Thoracic aorta (tissue), 2 donors: ENCODE results near the gene CDK5R1. TPM values are rescaled to one million over a fixed set of nuclear protein-coding genes. Genes with fewer than 3 reads are reported as not detected.

Source experiments
- ATAC-seq: fragments of 150-250 bp; one replicate; pipeline ENCODE4 v1.8.0; 2017; ENCODE audit warnings: low read depth; ENCODE audit not compliant: insufficient number of reproducible peaks, low FRiP score
- DNase-seq: peaks from one replicate; pipeline ENCODE4 v3.0.0-alpha.2; 2020; ENCODE audit warnings: low spot score
- H3K27ac ChIP-seq, 2 donors: fragments of 200-600 bp; sonication (generic); 1 replicate in 1 of 2; 2 replicates in 1 of 2; pipeline ENCODE4 v1.5.1; 2016; ENCODE audit warnings: mild to moderate bottlenecking in 2 of 2, moderate library complexity in 2 of 2
- H3K27me3 ChIP-seq: fragments of 200-600 bp; sonication (generic); replicated peaks from 2 replicates; pipeline ENCODE4 v1.6.0; 2016; ENCODE audit warnings: mild to moderate bottlenecking; ENCODE audit not compliant: insufficient read depth
- H3K36me3 ChIP-seq: fragments of 200-600 bp; sonication (generic); one replicate; pipeline ENCODE4 v1.5.1; 2016
- H3K4me1 ChIP-seq, 2 donors: fragments of 200-600 bp; sonication (generic); 1 replicate in 1 of 2; 2 replicates in 1 of 2; pipeline versions ENCODE4 v1.5.1 to v1.6.0; 2016; ENCODE audit warnings: low read depth in 2 of 2, mild to moderate bottlenecking in 1 of 2; ENCODE audit not compliant: control insufficient read depth in 1 of 2
- H3K4me3 ChIP-seq: fragments of 200-600 bp; sonication (generic); 2 replicates; pipeline ENCODE4 v1.5.1; 2016; ENCODE audit warnings: mild to moderate bottlenecking
- H3K9me3 ChIP-seq: fragments of 200-600 bp; sonication (generic); 2 replicates; pipeline ENCODE4 v1.5.1; 2016
- total RNA-seq, 2 donors: library from RNA; depleted of rRNA; stranded (reverse); fragments of >200 nt; gene quantifications; one replicate each; pipeline versions ENCODE4 v1.1.0 to v1.2.3, GENCODE V29; 2016
- TF ChIP-seq, protein P1 (sequence below): fragments of 200-600 bp; sonication (generic); IDR thresholded peaks from one replicate; pipeline ENCODE4 v1.5.1; 2019; ENCODE audit warnings: antibody characterized with exemption

CDK5R1 gene
- total RNA-seq, 2 donors from 2014 or later, result 1.1 to 2.6 TPM

GRCh38 chr17:32470405-32471167 lies 16.2 kb upstream of the CDK5R1 start:
- Histone ChIP-seq H3K36me3 (peaks cover 65% of the 10 kb centered on the region), H3K4me3 (no peak overlapping the region), H3K4me1 (no peaks in the 10 kb centered on the region), H3K27ac (no peak overlapping the region), H3K27me3 (no peaks in the 10 kb centered on the region), H3K9me3 (no peaks in the 10 kb centered on the region)
- ATAC-seq (no peak), DNase-seq (no peak)
- TF ChIP-seq, protein P1, sequence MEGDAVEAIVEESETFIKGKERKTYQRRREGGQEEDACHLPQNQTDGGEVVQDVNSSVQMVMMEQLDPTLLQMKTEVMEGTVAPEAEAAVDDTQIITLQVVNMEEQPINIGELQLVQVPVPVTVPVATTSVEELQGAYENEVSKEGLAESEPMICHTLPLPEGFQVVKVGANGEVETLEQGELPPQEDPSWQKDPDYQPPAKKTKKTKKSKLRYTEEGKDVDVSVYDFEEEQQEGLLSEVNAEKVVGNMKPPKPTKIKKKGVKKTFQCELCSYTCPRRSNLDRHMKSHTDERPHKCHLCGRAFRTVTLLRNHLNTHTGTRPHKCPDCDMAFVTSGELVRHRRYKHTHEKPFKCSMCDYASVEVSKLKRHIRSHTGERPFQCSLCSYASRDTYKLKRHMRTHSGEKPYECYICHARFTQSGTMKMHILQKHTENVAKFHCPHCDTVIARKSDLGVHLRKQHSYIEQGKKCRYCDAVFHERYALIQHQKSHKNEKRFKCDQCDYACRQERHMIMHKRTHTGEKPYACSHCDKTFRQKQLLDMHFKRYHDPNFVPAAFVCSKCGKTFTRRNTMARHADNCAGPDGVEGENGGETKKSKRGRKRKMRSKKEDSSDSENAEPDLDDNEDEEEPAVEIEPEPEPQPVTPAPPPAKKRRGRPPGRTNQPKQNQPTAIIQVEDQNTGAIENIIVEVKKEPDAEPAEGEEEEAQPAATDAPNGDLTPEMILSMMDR, result no peak

DNA sequence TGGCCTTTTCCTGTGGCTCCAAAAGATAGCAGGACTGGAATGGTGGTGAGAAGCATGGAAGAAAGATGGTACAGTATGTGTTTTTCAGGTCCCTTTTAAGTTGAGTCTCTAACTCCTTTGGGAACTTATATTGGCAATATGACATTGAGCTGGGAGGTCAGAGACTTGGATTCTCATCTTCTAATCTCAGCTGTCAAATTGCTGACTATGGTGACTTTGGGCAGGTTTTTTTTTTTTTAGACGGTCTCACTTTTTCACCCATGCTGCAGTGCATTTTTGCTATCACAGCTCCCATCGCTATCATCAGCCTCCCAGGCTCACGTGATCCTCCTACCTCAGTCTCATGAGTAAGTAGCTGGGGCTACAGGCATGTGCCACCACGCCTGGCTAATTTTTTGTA lies 15.1 kb upstream of the CDK5R1 start:
- no peaks in the 10 kb centered on the region for H3K27me3 ChIP-seq
- DNase-seq (no peak), ATAC-seq (no peak)
- H3K27ac ChIP-seq, result no peak overlapping the region
- H3K4me3 ChIP-seq, result no peak overlapping the region
- TF ChIP-seq, protein P1, result no peak
- H3K4me1 ChIP-seq, result no peaks in the 10 kb centered on the region
- no peaks in the 10 kb centered on the region for H3K9me3 ChIP-seq
- peaks cover 71% of the 10 kb centered on the region for H3K36me3 ChIP-seq

- no peaks in the 10 kb centered on the region for H3K27me3 ChIP-seq
These were observed 11.5 kb upstream of the CDK5R1 start for GRCh38 chr17:32475258-32475657.

DNA sequence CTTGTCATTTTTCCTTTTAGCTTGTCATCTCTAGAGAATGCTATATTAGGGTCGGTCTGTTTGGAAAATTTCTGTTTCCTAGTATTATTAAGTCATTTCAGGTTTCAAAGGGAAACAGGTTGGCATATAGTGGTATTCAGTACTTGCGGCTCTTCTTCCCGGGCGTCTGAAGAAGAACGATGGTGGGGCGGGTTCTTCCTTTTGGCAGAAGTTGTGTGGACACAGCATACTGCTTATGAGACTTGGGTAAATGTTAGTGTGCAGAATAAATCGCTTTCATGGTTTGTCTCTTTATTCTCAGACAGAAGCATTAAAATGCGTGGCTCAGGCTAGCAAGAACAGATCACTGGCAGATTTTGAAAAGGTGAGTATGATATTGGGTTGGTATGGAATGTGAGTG lies 9.6 kb upstream of the CDK5R1 start:
- H3K36me3 ChIP-seq, result peaks cover 86% of the 10 kb centered on the region
- no peak overlapping the region for H3K27ac ChIP-seq
- H3K4me3 ChIP-seq, result no peak overlapping the region
- H3K27me3 ChIP-seq, result no peaks in the 10 kb centered on the region
- no peaks in the 10 kb centered on the region for H3K9me3 ChIP-seq
- ATAC-seq (no peak), DNase-seq (no peak)
- no peaks in the 10 kb centered on the region for H3K4me1 ChIP-seq
- TF ChIP-seq, protein P1, result no peak

More at GRCh38 chr17:32475258-32475657, 11.5 kb upstream of the CDK5R1 start:
- H3K36me3 ChIP-seq, result peaks cover 82% of the 10 kb centered on the region
- TF ChIP-seq, protein P1, result no peak
- no peaks in the 10 kb centered on the region for H3K4me1 ChIP-seq
- no peak overlapping the region for H3K27ac ChIP-seq
- no peak for DNase-seq
- H3K9me3 ChIP-seq, result no peaks in the 10 kb centered on the region
- ATAC-seq, result no peak
- no peak overlapping the region for H3K4me3 ChIP-seq

GRCh38 chr17:32479074-32479617 lies 7.6 kb upstream of the CDK5R1 start:
- no peak for ATAC-seq
- no peak for DNase-seq
- Histone ChIP-seq H3K27me3 (no peaks in the 10 kb centered on the region), H3K9me3 (no peaks in the 10 kb centered on the region), H3K4me3 (no peak overlapping the region), H3K4me1 (peaks cover 5 to 10% of the 10 kb centered on the region in 2 donors), H3K36me3 (peaks cover 78% of the 10 kb centered on the region), H3K27ac (no peak overlapping the region)
- TF ChIP-seq, protein P1, result no peak
